Neural cell (in vitro differentiated cells): ENCODE results near the gene RIN3.

Experiments
- EP300 ChIP-seq: fragments of 450-650 bp; conservative IDR thresholded peaks from 2 replicates; pipeline ENCODE4 v1.6.1; 2014; ENCODE audit warnings: antibody characterized with exemption, mild to moderate bottlenecking, moderate library complexity; ENCODE audit not compliant: poor library complexity, severe bottlenecking
- EZH2 ChIP-seq: fragments of 200-600, 300-800 bp; shearing (Covaris generic), sonication (generic); IDR thresholded peaks from 2 replicates; pipeline ENCODE4 v1.6.1; 2014; ENCODE audit warnings: antibody characterized with exemption, low read length, borderline replicate concordance, mild to moderate bottlenecking; ENCODE audit not compliant: insufficient read depth, poor library complexity, severe bottlenecking
- POLR2AphosphoS5 ChIP-seq: IDR thresholded peaks from 2 replicates; pipeline ENCODE4 v1.6.1; 2012
- RAD21 ChIP-seq: fragments of 450-650 bp; conservative IDR thresholded peaks from 2 replicates; pipeline ENCODE4 v1.6.1; 2014; ENCODE audit warnings: antibody characterized with exemption, mild to moderate bottlenecking, moderate library complexity
- TAF1 ChIP-seq: IDR thresholded peaks from 2 replicates; pipeline ENCODE4 v1.6.1; 2012; ENCODE audit warnings: low read depth
- TF ChIP-seq, protein P1 (sequence below): fragments of 450-650 bp; IDR thresholded peaks from 2 replicates; pipeline ENCODE4 v1.5.1; 2014; ENCODE audit warnings: antibody characterized with exemption, mild to moderate bottlenecking, moderate library complexity; ENCODE audit not compliant: poor library complexity, severe bottlenecking
- TF ChIP-seq, protein P2 (sequence below): IDR thresholded peaks from 2 replicates; pipeline ENCODE4 v1.6.1; 2012; ENCODE audit warnings: borderline replicate concordance

DNA sequence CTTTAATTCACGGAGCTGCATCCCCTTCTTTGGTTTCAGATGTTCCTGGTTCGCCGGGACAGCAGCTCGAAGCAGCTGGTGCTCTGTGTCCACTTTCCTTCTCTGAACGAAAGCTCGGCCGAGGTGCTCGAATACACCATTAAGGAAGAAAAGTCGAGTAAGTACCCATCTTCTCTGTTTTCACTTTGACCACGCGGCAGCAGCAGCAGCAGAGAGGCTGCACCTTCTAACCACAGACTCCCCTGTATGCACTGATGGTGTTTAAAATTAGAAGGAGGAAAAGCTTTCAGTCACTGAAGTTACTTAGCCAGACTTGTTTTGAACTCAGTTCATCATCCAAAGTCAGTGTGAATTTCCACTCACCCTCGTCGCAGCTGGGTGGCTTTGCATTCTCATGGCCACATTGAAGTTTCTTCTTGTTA, 63.8 kb downstream of the RIN3 start:
- TF ChIP-seq POLR2AphosphoS5 (no peak), EZH2 (no peak), RAD21 (no peak), TAF1 (no peak), EP300 (no peak)
- TF ChIP-seq, protein P1, sequence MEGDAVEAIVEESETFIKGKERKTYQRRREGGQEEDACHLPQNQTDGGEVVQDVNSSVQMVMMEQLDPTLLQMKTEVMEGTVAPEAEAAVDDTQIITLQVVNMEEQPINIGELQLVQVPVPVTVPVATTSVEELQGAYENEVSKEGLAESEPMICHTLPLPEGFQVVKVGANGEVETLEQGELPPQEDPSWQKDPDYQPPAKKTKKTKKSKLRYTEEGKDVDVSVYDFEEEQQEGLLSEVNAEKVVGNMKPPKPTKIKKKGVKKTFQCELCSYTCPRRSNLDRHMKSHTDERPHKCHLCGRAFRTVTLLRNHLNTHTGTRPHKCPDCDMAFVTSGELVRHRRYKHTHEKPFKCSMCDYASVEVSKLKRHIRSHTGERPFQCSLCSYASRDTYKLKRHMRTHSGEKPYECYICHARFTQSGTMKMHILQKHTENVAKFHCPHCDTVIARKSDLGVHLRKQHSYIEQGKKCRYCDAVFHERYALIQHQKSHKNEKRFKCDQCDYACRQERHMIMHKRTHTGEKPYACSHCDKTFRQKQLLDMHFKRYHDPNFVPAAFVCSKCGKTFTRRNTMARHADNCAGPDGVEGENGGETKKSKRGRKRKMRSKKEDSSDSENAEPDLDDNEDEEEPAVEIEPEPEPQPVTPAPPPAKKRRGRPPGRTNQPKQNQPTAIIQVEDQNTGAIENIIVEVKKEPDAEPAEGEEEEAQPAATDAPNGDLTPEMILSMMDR = no peak
- TF ChIP-seq, protein P2, sequence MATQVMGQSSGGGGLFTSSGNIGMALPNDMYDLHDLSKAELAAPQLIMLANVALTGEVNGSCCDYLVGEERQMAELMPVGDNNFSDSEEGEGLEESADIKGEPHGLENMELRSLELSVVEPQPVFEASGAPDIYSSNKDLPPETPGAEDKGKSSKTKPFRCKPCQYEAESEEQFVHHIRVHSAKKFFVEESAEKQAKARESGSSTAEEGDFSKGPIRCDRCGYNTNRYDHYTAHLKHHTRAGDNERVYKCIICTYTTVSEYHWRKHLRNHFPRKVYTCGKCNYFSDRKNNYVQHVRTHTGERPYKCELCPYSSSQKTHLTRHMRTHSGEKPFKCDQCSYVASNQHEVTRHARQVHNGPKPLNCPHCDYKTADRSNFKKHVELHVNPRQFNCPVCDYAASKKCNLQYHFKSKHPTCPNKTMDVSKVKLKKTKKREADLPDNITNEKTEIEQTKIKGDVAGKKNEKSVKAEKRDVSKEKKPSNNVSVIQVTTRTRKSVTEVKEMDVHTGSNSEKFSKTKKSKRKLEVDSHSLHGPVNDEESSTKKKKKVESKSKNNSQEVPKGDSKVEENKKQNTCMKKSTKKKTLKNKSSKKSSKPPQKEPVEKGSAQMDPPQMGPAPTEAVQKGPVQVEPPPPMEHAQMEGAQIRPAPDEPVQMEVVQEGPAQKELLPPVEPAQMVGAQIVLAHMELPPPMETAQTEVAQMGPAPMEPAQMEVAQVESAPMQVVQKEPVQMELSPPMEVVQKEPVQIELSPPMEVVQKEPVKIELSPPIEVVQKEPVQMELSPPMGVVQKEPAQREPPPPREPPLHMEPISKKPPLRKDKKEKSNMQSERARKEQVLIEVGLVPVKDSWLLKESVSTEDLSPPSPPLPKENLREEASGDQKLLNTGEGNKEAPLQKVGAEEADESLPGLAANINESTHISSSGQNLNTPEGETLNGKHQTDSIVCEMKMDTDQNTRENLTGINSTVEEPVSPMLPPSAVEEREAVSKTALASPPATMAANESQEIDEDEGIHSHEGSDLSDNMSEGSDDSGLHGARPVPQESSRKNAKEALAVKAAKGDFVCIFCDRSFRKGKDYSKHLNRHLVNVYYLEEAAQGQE = no peak
